NCI-H128 (cell line): ENCODE measurements around the gene VSTM2L.
"Not testable (repeated sequence)": the region's sequence is repeated elsewhere in the genome, so short reads cannot be mapped to it uniquely, and the experiment has no call there.

Source experiments
- DNase-seq: peaks from one replicate; lab custom pipeline; 2025; ENCODE audit not compliant: unreplicated experiment; lab: John Stamatoyannopoulos, UW

The VSTM2L gene, protein sequence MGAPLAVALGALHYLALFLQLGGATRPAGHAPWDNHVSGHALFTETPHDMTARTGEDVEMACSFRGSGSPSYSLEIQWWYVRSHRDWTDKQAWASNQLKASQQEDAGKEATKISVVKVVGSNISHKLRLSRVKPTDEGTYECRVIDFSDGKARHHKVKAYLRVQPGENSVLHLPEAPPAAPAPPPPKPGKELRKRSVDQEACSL

DNA sequence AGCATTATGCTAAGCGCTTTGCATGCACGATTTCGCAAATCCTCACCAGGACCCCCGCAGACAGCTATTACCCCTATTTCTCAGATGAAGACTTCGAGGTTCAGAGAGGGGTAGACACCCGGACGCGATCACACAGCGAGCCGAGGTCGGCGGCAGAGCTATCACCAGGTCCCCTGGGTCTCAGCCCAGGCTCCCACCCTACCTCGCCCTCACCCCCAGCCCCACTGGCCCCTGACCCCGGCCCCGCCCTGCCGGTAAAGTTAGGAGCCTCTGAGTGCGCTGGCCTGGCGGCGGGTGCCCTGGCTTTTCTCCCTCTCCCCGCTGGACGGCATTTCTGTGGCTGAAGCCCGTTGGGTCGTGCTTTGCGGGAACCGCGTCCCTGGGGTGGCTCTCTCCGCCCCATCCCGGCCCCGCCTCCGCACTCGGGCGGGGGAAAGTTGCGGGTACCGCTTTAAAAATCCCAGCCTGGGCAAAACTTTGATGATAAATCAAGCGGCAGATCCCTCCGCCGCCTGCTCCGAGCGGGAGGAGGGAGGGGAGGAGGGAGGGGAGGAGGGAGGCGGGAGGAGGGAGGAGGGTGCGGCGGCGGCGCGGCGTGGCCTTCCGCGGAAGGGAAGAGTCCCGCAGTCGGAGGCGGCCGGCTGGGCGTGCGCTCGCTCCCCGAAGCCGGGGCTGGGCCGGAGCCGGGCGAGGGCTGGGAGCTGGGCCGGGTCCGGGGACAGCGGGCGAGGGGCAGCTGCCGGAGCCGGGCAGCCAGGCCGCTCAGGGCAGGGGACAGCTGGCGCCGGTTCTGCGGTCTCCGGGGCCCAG lies at the start of gene VSTM2L:
TSS of gene VSTM2L (plus strand) at position 624 of the 810 bp plus-strand sequence. CDS start 224 bp downstream, outside the sequence.
- no peak for DNase-seq

DNA sequence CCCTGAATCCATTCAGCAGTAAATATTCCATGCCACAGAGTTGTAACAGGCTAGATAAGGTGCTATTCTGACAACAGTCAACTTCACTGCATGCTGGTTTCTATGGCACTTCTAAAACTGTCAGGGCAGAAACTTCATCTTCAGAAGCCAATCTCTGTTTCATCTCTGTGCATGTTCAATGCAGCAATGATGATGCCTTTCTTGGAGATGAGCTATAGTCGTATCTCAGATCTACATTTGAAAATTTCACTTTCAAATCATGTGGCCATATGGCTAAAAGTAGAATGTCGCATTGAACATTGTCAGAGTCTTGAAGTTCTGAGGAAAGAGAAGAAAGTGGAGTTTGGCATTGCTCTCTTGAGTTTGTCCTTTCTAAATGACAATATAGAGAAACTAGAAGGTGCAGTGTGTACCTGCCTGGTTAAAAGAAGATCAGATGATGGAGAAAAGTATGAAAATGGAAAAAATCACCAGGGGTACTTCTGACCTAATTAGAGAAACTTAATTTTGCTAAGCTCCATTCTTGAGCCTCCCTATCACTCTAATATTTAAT lies 49.0 kb upstream of the VSTM2L start:
- no peak for DNase-seq

DNA sequence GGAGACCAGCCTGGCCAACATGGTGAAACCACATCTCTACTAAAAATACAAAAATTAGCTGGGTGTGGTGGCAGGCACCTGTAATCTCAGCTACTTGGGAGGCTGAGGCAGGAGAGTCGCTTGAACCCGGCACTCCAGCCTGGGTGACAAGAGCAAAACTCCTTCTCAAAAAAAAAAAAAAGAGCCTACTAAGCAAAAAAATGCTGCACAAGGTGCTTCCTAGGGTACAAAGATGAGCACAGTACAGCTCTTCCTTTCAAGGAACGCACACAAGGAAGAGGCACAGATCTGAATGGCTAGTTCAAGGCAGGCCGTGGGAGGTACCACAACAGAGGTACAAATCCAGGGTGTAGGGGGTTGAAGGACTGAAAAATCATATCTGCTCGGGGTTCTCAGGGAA lies 46.9 kb upstream of the VSTM2L start:
- not testable (repeated sequence) for DNase-seq

DNA sequence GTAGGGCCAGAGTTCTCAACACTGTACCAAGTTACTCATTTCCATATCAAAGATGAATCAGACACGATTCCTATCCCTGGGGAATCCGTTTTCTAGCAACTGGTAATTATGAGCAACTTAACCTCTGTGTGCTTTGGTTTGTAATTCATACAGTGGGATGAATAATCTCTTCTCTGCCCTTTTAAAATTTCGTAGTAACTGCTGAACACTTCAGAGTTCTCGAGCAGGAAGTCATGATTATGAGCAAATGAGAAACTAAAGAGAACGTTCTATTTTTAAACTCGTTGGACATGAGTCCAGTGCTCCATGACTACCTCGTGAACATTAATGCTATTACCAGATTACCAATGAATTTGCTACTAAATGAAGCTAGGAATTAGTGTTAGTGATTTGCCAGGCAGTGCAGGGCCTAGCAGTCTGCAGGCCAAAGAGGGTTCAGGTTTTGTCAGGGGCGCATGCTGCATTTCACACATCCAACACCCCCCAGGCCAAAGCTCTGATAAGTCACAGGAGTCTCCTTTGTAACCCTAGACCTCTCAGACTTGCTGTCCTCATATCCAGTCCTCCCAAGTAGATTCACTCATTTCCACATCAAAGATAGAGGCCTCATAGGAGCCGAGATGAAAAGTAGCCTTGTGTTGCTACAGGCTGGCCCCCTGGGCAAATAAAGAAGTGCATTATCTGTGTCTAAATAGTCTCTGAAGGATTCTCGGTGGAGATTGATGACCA lies 45.8 kb upstream of the VSTM2L start:
- DNase-seq = no peak

DNA sequence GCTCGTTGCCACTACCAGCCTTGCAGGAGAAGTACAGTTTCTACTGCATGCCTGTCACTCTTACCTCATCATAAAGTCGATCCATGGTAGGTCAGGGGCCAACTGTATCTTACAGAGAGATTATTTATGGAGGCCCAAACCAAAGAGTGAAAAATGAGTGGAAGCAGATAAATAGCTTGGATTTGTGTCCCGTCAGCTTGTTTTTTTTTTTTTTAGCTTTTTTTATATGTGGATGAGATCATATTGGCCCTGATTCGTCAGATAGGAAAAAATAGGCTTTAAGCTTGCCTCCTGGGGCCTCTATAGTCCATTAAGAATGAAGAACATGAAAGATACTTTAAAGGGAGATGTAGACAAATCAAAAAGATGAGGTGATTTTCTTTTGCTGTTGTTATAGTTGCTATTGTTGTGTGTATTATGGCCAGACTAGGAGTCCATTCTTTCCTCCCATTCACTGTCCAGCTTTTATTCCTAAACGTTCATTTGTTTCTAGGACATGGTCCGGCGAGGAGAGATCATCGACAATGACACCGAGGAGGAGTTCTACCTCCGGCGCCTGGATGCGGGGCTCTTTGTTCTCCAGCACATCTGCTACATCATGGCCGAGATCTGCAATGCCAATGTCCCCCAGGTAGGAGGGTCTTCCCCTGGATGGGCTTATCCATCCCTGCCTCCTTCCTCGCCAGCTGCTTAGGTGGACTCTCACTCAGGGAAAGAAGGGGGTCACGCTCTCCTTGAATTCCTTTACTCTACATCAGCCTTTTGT lies 43.3 kb upstream of the VSTM2L start:
- DNase-seq = no peak

DNA sequence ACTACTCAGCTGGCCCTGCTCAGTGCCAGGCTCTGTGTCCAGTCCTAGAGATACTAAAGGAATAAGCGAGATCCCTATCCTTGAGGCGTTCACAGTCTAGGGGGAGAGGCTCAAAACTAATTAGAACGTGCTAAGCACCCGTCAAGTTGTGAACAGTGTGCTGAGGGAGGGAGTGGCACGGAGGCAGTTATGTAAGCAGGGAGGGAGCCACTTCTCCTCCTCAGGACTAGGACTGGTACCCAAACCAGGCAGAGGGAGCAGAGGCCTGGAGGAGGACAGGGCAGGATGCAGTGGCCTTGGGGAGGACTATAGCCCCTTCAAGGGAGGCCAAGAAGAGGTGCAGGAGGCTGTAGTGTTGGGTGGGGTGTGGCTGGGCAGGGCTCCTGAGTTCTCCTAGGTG lies 39.6 kb upstream of the VSTM2L start:
- DNase-seq = no peak

DNA sequence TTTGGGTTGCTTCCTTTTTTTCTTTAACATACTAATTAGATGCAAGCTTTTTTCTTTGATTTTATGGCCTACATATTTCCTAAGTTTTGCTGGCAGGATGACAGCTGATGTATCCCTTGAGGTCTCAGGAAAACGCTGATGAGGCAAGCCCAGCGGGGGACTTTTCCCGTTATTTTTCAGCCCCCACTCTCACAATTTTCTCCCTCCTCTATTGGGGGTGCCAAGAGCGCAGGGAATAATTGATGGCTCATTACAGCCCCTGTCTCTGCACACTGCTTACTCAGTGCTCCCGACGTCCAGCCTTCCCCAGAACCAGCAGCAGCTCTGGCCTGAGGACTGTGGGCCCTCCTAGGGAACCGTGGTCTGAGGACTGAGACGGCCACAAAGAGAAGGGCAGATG lies 38.6 kb upstream of the VSTM2L start:
- DNase-seq = no peak

DNA sequence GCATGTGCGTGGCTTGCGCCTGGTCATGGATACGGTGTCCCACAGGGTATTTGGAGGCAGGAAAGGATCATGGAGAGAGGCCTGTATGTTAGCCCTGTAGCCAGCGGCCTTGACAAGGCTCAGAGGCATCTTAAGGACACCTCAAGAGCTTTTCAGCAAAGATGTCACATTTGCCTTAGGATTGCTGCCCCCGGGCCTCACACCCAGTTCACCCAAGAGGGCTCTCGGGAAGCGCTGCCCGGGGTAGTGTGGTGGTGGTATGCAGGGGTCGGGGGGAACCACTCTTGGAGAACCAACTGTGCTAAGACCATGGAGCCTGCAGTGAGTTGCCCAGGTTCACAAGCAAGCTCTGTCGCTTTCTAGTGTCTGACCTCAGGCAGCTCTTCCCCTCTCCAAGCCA lies 36.9 kb upstream of the VSTM2L start:
- DNase-seq = no peak

DNA sequence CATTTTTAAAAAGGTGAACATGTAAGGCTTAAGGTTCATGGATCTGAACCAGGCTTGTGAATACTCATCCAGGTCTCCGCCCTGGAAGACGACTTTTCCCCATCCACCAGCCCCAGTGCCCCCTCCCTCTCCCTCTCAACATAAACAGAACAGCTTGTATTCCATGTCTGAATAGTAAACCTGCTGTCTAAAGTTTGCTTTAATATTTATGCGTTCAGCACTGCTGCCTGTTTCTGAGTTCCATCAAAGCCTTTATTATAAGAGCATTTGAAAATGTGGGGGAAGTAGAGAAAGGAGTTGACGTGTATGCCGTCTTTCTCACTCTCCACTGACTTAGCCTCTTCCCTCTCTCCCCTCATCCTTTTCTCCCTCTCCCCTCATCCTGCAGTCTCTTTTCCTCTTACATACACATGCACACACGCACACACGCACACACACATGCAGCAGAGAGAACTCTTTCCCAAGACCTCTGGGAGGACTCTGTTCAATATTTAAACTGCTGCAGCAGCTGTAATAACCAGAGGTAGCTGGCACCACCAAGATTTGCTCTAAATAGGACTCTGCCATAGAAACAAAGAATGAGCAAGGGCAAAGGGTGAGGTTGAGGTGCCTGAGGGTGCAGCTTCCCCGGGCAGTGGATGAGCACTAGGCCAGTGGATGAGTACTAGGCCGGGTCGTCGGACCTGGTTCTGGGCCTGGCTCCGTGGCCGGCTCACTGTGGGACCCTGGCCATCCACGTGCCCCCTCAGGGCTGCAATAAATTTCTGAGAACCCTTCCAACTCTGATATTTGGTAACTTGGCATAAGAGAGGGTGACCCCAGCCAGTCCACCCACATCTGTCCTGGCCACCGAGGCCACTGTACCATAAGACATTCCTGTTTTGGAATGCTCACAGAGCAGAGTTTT lies 35.4 kb upstream of the VSTM2L start:
- no peak for DNase-seq

DNA sequence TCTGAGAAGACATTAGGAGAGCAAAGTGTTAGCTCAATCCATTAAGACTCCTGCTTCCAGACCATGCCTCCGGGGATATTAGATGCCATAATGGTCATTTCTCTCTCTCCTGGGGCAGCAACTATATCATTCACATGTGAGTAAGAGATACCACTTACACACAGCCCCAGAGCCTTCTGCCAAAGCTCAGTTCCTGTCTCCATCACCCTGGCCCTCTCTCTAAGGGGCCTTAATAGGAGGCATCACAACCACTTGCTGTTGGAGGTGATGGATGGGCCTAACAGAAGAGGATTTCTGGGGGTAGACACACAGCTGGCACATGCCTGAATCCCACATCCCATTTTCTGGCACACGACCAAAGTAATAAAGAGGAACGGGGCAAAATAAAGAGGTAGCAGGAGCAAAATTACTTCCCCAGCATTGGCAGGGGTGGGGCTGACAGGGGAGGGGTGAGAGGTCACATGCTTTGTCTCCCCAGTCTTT lies 34.0 kb upstream of the VSTM2L start:
- no peak for DNase-seq

DNA sequence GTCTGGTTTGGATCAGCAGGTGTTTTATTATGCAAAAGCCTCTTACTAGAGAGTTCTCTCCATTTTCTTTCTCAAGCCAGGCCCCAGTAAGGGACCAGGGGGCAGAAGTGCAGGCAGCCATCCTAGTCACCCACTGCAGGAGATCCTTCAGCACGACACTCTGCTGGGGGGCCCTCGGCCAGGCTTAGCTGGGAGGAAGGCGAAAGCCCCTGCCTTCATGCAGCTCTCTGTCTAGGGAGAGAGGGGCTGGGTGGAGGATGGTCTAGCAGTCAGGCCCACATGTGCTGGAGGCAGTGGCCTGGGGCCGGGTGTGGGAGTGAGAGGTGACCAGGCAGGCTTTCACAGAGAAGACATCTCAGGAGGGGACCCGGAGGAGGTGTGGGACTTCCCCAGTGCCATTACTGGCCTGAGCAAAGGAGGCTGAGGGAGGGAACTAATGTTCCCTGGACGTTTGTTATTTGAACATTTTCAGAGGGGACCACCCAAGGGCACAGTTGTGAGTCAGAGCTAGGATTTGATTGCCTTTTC lies 33.5 kb upstream of the VSTM2L start:
- no peak for DNase-seq

DNA sequence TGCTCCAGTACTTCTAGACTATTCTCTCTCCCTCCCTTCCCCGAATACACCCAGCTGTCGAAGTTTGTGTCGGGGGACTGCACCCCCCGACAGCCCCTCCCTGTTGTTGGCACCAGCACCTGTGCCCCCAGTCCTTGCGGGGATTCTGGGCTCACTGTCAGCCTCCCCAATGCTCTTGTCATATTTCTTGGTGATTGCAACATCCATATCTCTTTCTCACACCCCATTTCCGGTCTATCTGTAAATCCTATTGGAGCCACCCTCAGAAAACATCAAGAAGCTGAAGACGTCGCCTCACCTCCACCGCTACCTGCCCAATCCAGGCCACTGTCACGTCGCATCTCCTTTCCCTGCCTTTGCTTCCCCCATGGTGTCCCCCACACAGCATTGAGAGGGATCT lies 32.6 kb upstream of the VSTM2L start:
- no peak for DNase-seq

DNA sequence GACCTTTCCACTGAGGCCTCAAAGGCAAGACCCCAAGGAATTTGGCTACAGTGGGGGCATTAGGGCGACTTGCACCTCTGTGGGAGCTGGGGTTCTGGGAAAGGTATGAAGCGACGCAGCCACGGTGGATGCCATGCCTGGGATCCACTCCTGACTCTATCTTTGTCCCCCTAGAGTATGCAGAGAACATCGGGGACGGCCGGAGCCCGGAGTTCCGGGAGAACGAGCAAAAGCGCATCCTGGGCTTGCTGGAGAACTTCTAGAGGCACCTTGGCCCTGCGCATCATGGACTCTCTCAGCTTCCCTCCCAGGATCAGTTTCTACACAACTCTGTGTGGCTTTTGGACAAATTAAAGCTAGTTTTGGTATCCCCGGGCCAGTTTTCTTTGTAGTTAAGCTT lies 31.2 kb upstream of the VSTM2L start:
- no peak for DNase-seq

DNA sequence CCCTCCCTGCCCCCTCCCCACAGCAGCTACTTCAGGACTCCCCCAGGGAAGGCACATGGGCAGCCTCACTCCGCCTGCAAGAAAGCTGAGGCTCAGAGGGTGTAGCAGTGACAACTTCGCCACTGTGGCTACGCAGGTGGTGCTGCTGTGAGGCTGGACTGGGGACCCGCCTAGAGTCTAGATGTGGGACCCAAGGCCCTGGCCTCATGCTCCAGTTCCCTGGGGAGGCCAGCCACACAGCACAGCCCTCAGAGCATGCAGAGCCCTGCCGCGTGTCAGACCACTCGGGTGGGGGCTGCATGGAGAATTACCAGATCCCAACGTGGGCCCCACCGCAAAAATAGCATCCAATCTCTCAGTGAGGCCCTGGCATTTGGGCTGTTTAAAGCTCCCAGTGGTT lies 30.8 kb upstream of the VSTM2L start:
- DNase-seq = no peak

DNA sequence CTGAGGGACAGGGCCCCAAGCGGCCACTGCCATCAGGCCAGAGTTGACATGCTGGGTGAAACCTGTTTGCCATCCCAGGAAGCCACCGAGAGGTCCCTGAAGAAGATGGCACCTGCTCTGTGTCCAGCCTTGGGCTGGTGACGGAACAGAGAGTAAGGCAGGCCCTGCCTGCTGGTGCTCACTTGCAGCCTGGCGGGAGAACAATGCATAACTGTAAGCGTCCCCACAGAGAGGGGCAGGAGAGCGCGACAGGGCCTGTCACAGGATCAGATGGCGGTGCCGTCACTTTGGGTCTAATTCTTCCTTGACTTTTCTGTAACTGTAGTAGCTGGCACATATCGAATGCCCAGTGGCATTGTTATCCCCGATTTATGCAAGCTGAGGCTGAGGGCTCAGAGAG lies 29.0 kb upstream of the VSTM2L start:
- DNase-seq = no peak

DNA sequence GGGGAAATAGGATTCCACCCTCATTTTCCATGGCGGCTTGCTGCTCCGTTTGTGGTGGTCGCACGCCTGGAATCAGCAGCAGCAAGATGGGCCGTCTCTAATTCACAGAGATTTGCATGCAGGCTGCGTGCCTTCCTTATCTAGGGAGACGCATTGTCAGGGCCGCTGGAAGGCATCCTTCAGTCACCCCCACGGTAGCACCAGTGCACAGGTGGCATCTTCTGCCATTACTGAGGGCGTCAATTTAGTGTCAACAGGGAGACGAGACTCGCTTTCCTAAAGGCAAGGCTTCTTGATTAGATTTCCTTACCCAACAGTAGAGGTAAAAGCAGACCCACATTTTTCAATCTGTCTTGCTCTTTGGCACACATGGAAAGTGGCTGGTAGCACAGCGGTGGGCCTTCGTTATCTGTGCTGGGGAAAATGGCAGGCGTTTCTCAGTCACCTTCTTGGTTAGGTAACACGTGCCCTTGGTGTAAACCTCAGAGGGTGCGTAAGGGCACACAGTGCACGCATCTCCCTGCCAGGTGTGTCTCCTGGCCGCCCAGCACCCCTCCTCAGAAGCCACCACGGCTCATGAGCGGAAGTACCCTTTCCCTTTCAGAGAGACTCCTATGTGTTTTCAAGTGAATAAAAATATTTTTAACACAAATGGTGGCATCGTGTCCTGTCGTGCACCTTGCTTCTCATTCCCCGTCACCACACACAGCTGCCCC lies 27.3 kb upstream of the VSTM2L start:
- no peak for DNase-seq

DNA sequence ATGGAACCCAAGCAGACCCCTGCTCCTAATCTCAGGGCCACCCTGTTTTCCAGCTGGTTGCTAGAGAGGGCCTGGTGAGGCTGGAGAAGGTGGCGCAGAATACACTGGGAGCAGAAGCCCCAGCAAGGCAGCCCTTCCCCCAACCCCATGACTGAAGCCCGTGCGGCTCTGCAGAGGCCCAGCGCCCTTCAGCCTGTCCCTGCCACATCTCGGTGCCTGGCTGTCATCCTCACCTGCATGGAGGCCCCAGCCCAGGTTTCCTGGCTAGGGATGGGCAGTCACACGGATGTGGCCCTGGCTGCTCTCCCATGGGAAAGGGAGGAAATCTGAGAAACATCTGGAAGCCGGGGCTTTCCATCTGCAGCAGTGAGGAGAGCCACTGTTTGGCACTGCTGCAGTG lies 26.1 kb upstream of the VSTM2L start:
- DNase-seq = no peak

DNA sequence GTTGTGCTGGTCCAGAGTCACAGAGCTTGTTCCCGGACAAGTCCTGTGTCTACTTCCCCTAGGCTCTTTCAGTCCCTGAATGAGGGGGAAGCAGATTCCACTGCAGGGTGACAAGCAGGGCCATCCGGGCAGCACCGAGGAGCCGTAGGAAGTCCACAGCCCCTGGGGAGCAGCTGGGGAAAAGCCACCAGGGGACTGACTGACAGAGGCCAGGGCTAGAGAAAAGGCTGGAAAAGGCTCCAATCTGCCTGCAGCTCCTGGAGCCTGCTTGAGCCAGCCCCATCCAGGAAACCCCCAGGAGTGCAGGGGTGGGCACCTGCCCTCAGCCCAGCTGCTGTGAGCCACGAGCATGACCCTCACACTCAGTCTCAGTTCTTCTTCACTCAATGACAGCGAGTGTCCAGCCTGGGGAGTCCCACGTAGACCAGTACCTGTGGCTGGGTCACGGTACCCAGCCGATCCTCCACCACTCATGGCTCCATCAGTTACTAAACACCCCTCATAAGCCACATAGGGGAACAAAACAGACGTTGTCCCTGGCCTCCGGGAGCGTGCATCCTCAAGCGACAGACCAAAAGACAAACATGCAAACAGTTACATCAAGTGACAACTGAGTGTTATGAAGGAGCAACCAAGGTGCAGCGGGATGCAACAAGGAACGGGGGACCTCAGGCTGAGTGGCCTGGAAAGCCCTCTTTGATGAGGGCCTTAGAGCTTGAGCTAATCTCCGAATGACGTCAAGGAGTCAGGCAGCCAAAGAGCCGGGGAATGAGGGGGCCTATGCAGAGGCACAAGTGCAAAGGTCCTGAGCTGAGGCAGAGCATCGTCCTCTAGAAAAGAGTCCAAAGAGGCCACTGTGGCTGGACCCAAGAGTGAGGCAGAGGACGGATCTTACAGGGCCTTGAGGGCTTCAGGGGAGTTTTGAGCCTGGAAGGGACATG lies 24.8 kb upstream of the VSTM2L start:
- DNase-seq = no peak
